RWPE1 (cell line): ENCODE results near the gene BTBD16.

Experiments used
- CTCF ChIA-PET: fragments of 350-600 bp; sonication (Branson Sonifier 250); formaldehyde crosslinking; extraction: SDS; loops from one replicate; lab custom pipeline; 2021; lab: Yijun Ruan, JAX
- POLR2A ChIA-PET: fragments of 400-600 bp; formaldehyde crosslinking; extraction: SDS; loops from one replicate; lab custom pipeline; 2020; ENCODE audit warnings: antibody characterized with exemption; ENCODE audit not compliant: low non-redundant PET; lab: Yijun Ruan, JAX
- DNase-seq: peaks from one replicate; pipeline ENCODE4 v3.0.0; 2012; ENCODE audit warnings: low spot score
- H3K27ac ChIP-seq: fragments of 450-650 bp; 2 replicates; pipeline ENCODE4 v1.5.1; 2017
- TF ChIP-seq, protein P1 (sequence below): fragments of 450-650 bp; conservative IDR thresholded peaks from 2 replicates; pipeline ENCODE4 v1.5.1; 2017; ENCODE audit warnings: low read depth, mild to moderate bottlenecking

The BTBD16 gene

DNA sequence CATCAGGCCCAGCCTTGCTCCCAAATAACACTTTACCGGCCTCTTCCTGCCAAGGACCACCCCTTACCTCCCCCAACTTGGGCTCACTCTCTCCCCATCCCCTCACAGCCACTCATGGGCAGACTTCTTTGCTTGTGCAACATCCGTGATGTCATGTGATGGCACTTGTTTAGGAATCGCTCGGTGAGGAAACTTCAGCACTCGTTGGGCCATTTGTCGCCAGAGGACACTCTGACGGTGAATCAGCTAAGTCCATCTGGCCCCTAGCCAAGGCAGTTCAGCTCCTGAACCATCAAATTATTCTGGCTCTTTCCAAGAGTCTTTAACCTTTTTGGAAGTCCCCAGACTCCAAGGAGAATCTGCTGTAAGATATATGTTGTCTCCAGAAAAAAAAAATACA lies 19.2 kb downstream of the BTBD16 start:
- TF ChIP-seq, protein P1, sequence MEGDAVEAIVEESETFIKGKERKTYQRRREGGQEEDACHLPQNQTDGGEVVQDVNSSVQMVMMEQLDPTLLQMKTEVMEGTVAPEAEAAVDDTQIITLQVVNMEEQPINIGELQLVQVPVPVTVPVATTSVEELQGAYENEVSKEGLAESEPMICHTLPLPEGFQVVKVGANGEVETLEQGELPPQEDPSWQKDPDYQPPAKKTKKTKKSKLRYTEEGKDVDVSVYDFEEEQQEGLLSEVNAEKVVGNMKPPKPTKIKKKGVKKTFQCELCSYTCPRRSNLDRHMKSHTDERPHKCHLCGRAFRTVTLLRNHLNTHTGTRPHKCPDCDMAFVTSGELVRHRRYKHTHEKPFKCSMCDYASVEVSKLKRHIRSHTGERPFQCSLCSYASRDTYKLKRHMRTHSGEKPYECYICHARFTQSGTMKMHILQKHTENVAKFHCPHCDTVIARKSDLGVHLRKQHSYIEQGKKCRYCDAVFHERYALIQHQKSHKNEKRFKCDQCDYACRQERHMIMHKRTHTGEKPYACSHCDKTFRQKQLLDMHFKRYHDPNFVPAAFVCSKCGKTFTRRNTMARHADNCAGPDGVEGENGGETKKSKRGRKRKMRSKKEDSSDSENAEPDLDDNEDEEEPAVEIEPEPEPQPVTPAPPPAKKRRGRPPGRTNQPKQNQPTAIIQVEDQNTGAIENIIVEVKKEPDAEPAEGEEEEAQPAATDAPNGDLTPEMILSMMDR = no peak
- CTCF ChIA-PET = no interaction called here
- H3K27ac ChIP-seq = no peak overlapping the region
- DNase-seq = no peak
- POLR2A ChIA-PET = no interaction called here

DNA sequence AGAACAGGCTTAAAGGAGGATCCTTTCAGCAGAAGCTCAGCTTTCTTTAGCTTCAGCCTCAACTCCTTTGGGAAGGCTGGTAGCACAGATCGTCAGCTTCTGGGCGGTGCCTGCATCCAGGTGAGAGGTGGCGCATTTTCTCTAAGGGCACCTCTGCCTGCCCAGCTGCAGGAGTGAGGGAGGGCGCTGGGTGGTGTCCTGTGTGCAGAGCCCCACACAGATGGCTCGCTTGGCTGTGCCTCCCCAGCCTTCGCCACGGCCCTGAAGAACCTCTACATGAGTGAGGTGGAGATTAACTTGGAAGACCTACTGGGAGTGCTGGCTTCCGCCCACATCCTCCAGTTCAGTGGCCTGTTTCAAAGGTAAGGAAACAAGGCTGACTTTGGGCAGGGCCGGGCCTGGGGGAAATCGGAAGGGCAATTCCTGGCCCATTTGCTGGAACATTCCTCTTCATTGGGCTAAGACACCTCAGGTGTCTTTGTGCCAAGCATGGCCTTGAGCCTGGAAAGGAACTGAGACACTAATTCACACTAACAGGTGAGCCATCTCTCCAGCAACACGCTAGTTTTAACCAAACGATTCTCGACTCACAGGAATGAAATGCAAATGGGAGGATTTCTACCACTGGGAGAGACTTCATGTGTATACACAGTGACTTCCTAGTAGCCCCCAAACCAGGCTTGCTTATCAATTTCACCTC lies 19.9 kb downstream of the BTBD16 start:
- TF ChIP-seq, protein P1 = no peak
- POLR2A ChIA-PET = no interaction called here
- CTCF ChIA-PET = interaction anchor here (0.6 to 1.0 kb wide), 2 partner anchors 23 to 127 kb away, joined by 3 to 5 read pairs; no protein-coding TSS in a partner anchor
- peak overlapping the region; percentile 13; the same call in 1 of the 2 replicates for H3K27ac ChIP-seq
- no peak for DNase-seq

DNA sequence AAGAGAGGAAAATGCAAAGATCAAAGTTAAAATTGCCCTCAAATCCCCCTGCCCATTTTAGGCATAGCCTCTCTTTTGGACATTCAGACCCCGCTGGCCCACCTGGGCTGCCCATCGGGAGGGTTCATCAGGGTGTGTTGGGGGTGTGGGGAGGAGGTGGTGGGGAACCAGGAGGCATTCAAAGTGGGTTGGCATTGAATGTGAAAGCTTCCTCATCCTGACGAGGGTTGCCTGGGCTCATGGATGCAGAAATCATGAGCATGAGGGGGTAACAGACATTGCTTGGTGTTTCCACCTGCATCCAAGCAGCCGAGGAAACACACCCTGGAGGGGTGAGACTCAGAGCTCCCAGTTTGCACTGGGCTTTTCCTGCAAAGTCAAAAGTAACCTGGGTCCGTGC lies 20.6 kb downstream of the BTBD16 start:
- ChIA-PET CTCF (interaction anchor here (0.6 to 1.0 kb wide), 2 partner anchors 23 to 126 kb away, joined by 3 to 5 read pairs; no protein-coding TSS in a partner anchor), POLR2A (no interaction called here)
- TF ChIP-seq, protein P1 = no peak
- DNase-seq = no peak
- no peak overlapping the region for H3K27ac ChIP-seq

DNA sequence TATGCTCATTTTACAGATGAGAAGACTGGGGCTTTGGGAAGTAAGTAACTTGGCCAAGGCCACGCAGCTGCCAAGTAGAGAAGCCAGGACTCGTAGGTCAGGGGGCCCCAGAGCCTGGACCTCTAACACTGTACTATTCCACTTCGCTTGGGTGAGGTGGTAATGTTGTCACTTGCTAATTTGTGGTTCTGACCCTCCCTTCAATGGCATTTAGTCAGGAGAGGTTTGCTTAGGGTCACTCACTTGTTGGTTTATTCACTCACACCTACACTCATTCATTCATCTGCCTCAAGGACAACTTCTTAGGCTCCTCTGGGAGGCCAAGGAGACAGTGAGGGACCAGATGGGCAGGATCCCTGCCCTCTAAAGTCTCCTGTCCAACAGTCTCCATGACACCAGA lies 21.3 kb downstream of the BTBD16 start:
- POLR2A ChIA-PET = no interaction called here
- CTCF ChIA-PET = interaction anchor here (2.4 kb wide), 1 partner anchor 13 kb away, joined by 13 read pairs; no protein-coding TSS in a partner anchor
- TF ChIP-seq, protein P1 = no peak
- no peak for DNase-seq
- no peak overlapping the region for H3K27ac ChIP-seq

DNA sequence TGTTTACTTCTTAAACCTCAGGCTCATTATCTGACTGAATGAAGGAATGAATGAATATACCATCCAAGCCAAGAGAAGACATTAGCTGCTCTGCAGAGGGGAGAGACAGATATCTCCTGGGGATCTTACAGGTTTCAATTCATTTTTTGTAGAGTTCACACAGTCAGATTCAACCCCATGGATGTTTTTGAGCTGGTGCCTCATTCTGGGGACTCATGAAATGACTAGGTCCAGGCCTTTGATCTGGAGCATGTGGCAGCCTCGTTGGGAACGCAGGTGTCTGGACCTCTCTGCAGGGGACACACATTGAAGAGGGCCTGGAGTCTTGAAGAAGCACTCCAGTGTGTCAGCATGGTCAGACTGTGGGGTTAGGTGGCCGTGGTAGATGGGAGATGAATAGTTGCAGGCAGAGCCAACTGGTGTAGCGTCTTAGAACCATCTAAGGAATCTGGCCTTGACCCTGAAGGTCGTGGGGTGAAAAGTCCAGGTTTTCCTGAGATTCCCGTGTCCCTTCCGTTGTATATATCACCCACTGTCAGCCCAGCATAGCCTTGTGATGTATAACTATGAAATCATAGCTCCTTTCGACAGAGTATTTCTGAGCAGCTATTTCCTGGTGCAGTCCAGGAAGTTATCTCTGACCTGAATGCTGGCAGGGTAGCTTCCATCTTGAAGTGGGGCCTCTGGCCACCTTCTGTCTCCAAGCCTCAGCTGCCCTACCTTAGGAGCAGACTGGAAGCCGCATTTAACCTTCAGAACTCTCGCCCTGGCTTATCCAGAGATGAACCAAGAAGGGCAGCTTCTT lies 22.3 kb downstream of the BTBD16 start:
- CTCF ChIA-PET = interaction anchor here (0.8 to 2.4 kb wide), 4 partner anchors 14 to 129 kb away, joined by 3 to 13 read pairs (median 7); no protein-coding TSS in a partner anchor
- TF ChIP-seq, protein P1 = no peak
- H3K27ac ChIP-seq = peak overlapping the region; percentile 82
- POLR2A ChIA-PET = interaction anchor here (0.7 kb wide), 1 partner anchor 45 kb away, joined by 3 read pairs; no protein-coding TSS in a partner anchor
- no peak for DNase-seq

DNA sequence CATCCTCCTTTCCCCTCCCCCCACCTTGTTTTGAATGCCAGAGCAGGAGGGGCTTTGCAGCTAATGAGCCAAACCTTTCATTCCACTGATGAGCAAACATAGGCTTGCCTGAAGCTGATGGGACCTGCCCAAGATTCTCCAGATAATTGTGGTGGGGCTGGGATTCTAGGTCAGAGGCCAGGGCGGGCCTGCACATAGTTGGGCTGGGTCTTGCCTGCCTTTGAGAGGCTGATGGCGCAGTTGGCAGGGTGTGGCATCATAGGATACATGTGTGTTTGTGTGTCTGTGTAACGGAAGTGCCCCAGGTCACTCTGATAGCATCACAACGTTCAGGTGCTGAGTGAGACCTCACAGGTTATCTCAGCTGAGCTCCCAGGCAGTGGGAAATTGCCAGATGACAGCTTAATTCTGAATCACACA lies 22.9 kb downstream of the BTBD16 start:
- CTCF ChIA-PET = interaction anchor here (0.8 to 2.4 kb wide), 4 partner anchors 14 to 128 kb away, joined by 3 to 13 read pairs (median 7); no protein-coding TSS in a partner anchor
- POLR2A ChIA-PET = interaction anchor here (0.6 to 0.7 kb wide), 2 partner anchors 10 to 44 kb away, joined by 3 read pairs; no protein-coding TSS in a partner anchor
- peak; percentile 85 for DNase-seq
- TF ChIP-seq, protein P1 = no peak
- H3K27ac ChIP-seq = peak overlapping the region; percentile 82
